Progenitor cell of endocrine pancreas (in vitro differentiated cells): ENCODE measurements around the gene EPC2. TPM values are rescaled to one million over a fixed set of nuclear protein-coding genes. Genes with fewer than 3 reads are reported as not detected.
"Not testable (repeated sequence)": the region's sequence is repeated elsewhere in the genome, so short reads cannot be mapped to it uniquely, and the experiment has no call there.

ENCODE experiments used
- DNase-seq: peaks from one replicate; pipeline ENCODE4 v3.0.0; 2021; ENCODE audit warnings: low spot score; ENCODE audit not compliant: unreplicated experiment
- H3K27ac Mint-ChIP-seq: 2 replicates; pipeline ENCODE4 v1.8.0; 2021; ENCODE audit warnings: mild to moderate bottlenecking, moderate library complexity, mixed read lengths
- H3K27me3 Mint-ChIP-seq: 2 replicates; pipeline ENCODE4 v1.8.0; 2021; ENCODE audit warnings: mixed read lengths
- H3K36me3 Mint-ChIP-seq: 2 replicates; pipeline ENCODE4 v1.8.0; 2022; ENCODE audit warnings: mixed read lengths; ENCODE audit not compliant: insufficient read depth
- H3K4me1 Mint-ChIP-seq: 2 replicates; pipeline ENCODE4 v1.8.0; 2021; ENCODE audit warnings: low read depth, mixed read lengths
- H3K4me3 Mint-ChIP-seq: 2 replicates; pipeline ENCODE4 v1.8.0; 2021; ENCODE audit warnings: low read depth, mild to moderate bottlenecking, moderate library complexity, mixed read lengths
- H3K9me3 Mint-ChIP-seq: 2 replicates; pipeline ENCODE4 v1.8.0; 2021; ENCODE audit warnings: low read depth, mixed read lengths
- CTCF ChIP-seq: fragments of 200-600 bp; sonication (generic); IDR thresholded peaks from one replicate; pipeline ENCODE4 v1.5.0; 2021; ENCODE audit warnings: antibody characterized with exemption, mild to moderate bottlenecking; ENCODE audit not compliant: unreplicated experiment
- total RNA-seq: library from RNA; stranded (reverse); gene quantifications from 2 replicates; pipeline ENCODE4 v1.2.1, GENCODE V29; 2021

The EPC2 gene
- total RNA-seq, 1 donor from 2014 or later: 53.1 TPM

- H3K4me3 Mint-ChIP-seq: no peak overlapping the region
- no peaks in the 10 kb centered on the region for H3K9me3 Mint-ChIP-seq
- DNase-seq: no peak
- H3K27ac Mint-ChIP-seq: no peak overlapping the region
- TF ChIP-seq CTCF: no peak
- H3K4me1 Mint-ChIP-seq: peaks cover 10% of the 10 kb centered on the region
- no peaks in the 10 kb centered on the region for H3K27me3 Mint-ChIP-seq
- peaks cover 6% of the 10 kb centered on the region for H3K36me3 Mint-ChIP-seq
These were observed 31.2 kb downstream of the EPC2 start for GRCh38 chr2:148675708-148676107.

- DNase-seq, H3K4me1 Mint-ChIP-seq, H3K9me3 Mint-ChIP-seq, H3K4me3 Mint-ChIP-seq, H3K27ac Mint-ChIP-seq, H3K27me3 Mint-ChIP-seq, H3K36me3 Mint-ChIP-seq: not testable (repeated sequence)
These were observed 34.0 kb downstream of the EPC2 start for GRCh38 chr2:148678302-148679179.

GRCh38 chr2:148680462-148680861 lies 35.9 kb downstream of the EPC2 start:
- DNase-seq: no peak
- H3K27ac Mint-ChIP-seq: no peak overlapping the region

GRCh38 chr2:148681443-148681842 lies 36.9 kb downstream of the EPC2 start:
- TF ChIP-seq CTCF: no peak
- Mint-ChIP-seq H3K27ac (no peak overlapping the region), H3K36me3 (peaks cover 21% of the 10 kb centered on the region), H3K27me3 (no peaks in the 10 kb centered on the region), H3K4me1 (peaks cover 14% of the 10 kb centered on the region), H3K4me3 (no peak overlapping the region), H3K9me3 (peaks cover 24% of the 10 kb centered on the region)
- no peak for DNase-seq

More at GRCh38 chr2:148680462-148680861, 35.9 kb downstream of the EPC2 start:
- Mint-ChIP-seq H3K4me1 (peaks cover 9% of the 10 kb centered on the region), H3K4me3 (no peak overlapping the region), H3K9me3 (peaks cover 19% of the 10 kb centered on the region), H3K27me3 (no peaks in the 10 kb centered on the region), H3K36me3 (peaks cover 18% of the 10 kb centered on the region)
- no peak for TF ChIP-seq CTCF

DNA sequence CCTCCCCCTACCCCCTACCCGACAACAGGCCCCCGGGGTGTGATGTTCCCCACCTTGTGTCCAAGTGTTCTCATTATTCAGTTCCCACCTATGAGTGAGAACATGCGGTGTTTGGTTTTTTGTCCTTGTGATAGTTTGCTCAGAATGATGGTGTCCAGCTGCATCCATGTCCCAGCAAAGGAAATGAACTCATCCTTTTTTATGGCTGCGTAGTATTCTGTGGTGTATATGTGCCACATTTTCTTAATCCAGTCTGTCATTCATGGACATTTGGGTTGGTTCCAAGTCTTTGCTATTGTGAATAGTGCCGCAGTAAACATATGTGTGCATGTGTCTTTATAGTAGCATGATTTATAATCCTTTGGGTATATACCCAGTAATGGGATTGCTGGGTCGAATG lies 37.3 kb downstream of the EPC2 start:
- Mint-ChIP-seq H3K36me3 (peaks cover 21% of the 10 kb centered on the region), H3K9me3 (peaks cover 24% of the 10 kb centered on the region), H3K4me1 (peaks cover 14% of the 10 kb centered on the region)
- DNase-seq, H3K27ac Mint-ChIP-seq, H3K4me3 Mint-ChIP-seq, H3K27me3 Mint-ChIP-seq: not testable (repeated sequence)

- Mint-ChIP-seq H3K4me3 (no peak overlapping the region), H3K4me1 (peaks cover 17% of the 10 kb centered on the region), H3K27ac (no peak overlapping the region), H3K27me3 (no peaks in the 10 kb centered on the region), H3K9me3 (peaks cover 29% of the 10 kb centered on the region), H3K36me3 (peaks cover 19% of the 10 kb centered on the region)
- TF ChIP-seq CTCF: no peak
- no peak for DNase-seq
These were observed 40.0 kb downstream of the EPC2 start for GRCh38 chr2:148684507-148684906.
